ENCODE data around the gene TMEM229A. TPM values are rescaled to one million over a fixed set of nuclear protein-coding genes. Genes with fewer than 3 reads are reported as not detected.

The TMEM229A gene
- total and polyA plus RNA-seq, 2 of the 8 experiments (the other 6 are each of a cell fraction or from before 2014, with no cell fraction given): 0.33 to 0.54 TPM

GRCh38 chr7:123987445-123987844 lies 45.4 kb downstream of the TMEM229A start:
- no peak overlapping the region for H4K5ac ChIP-seq (ENCODE audit: insufficient read length, low read depth, low read length)
- H3K18ac ChIP-seq (ENCODE audit: extremely low read depth, low read length): no peak overlapping the region
- H3K4ac ChIP-seq (replicated peaks; ENCODE audit: insufficient read length, low read depth, low read length): no peak overlapping the region
- H2BK15ac ChIP-seq (ENCODE audit: low read length): no peak overlapping the region
- no peak overlapping the region for H3K27ac ChIP-seq (ENCODE audit: low read depth, low read length)
- no peak overlapping the region for H2AFZ ChIP-seq (ENCODE audit: low read length)
- FAIRE-seq (no peak), DNase-seq (ENCODE audit: low read depth in 1 of 2, low spot score in 2 of 2) (no peak)
- WGBS, 2 experiments (ENCODE audit: extremely low coverage in 1 of 2, insufficient coverage in 1 of 2, insufficient read length in 1 of 2, insufficient replicate concordance in 2 of 2, low coverage in 1 of 2, low lambda C conversion rate in 2 of 2, missing lambda C conversion rate in 1 of 2): 90% methylated on average over 2 of the region's 2 CpGs; no CpG with 5 or more reads in 1 of the 2 experiments
- no peak overlapping the region for H4K91ac ChIP-seq (replicated peaks; ENCODE audit: insufficient read length, low read length)
- no peak overlapping the region for H2AK5ac ChIP-seq (ENCODE audit: low read depth, low read length)
- no peak overlapping the region for H3K9ac ChIP-seq (replicated peaks in 1 of 4; ENCODE audit: extremely low read depth in 1 of 4, low read depth in 3 of 4, low read length in 3 of 4)
- no peaks in the 10 kb centered on the region for H4K20me1 ChIP-seq (replicated peaks in 1 of 2; ENCODE audit: control insufficient read depth in 1 of 2, insufficient read depth in 2 of 2, low read length in 2 of 2)
- H2BK120ac ChIP-seq (replicated peaks; ENCODE audit: low read depth, low read length): no peak overlapping the region
- H3K79me1 ChIP-seq (ENCODE audit: low read depth, low read length): no peaks in the 10 kb centered on the region
- H2BK20ac ChIP-seq (ENCODE audit: low read length): no peak overlapping the region
- H3K23ac ChIP-seq (ENCODE audit: insufficient read length): no peak overlapping the region
- POLR2A ChIA-PET (ENCODE audit: partially characterized antibody): no interaction called here
- no peaks in the 10 kb centered on the region for H3K27me3 ChIP-seq (replicated peaks in 1 of 4; ENCODE audit: control insufficient read depth in 3 of 4, extremely low read depth in 1 of 4, insufficient read depth in 3 of 4, low read length in 3 of 4)
- no peak overlapping the region for H2BK12ac ChIP-seq (ENCODE audit: low read depth, low read length)
- H3K14ac ChIP-seq (ENCODE audit: insufficient read length): no peak overlapping the region
- no peaks in the 10 kb centered on the region for H3K23me2 ChIP-seq (ENCODE audit: low read depth, low read length)
- no peak for TF ChIP-seq GABPA (IDR thresholded peaks at IDR 0.05; ENCODE audit: borderline replicate concordance, insufficient read depth, low read length)
- no peak for TF ChIP-seq CHD2 (IDR thresholded peaks at IDR 0.05; ENCODE audit: low read length)
- TF ChIP-seq TAF1 (IDR thresholded peaks at IDR 0.05; ENCODE audit: low read depth, low read length): no peak
- no peak overlapping the region for H2BK5ac ChIP-seq (ENCODE audit: low read depth, low read length)
- no peaks in the 10 kb centered on the region for H3K79me2 ChIP-seq (ENCODE audit: control insufficient read depth in 1 of 2, insufficient read depth in 2 of 2, low read length in 2 of 2)
- no peak overlapping the region for H3K4me2 ChIP-seq (ENCODE audit: insufficient read depth in 1 of 2, low read depth in 2 of 2, low read length in 2 of 2)
- H3K4me1 ChIP-seq (replicated peaks in 1 of 4; ENCODE audit: control insufficient read depth in 3 of 4, insufficient read depth in 4 of 4, low read length in 3 of 4): no peaks in the 10 kb centered on the region
- H3K56ac ChIP-seq (replicated peaks; ENCODE audit: insufficient read length, low read depth, low read length): no peak overlapping the region
- H3K9me3 ChIP-seq (ENCODE audit: insufficient read depth in 2 of 2, low read depth in 1 of 2, low read length in 1 of 2): peaks cover 0 to under 1% of the 10 kb centered on the region in 2 experiments; a peak in 1 of 4 replicates
- no peak overlapping the region for H3K4me3 ChIP-seq (ENCODE audit: extremely low read depth in 1 of 4, insufficient read depth in 2 of 4, low read depth in 3 of 4, low read length in 4 of 4)
- H4K8ac ChIP-seq (ENCODE audit: extremely low read depth, insufficient read depth, low read length): no peak overlapping the region
- CTCF ChIA-PET (ENCODE audit: partially characterized antibody): no interaction called here
- H3K36me3 ChIP-seq (ENCODE audit: control insufficient read depth in 2 of 4, insufficient read depth in 4 of 4, low read length in 3 of 4): no peaks in the 10 kb centered on the region

Other genes with a start within 250 kb of the TMEM229A start
- gene HYAL4, start 187.9 kb downstream of the TMEM229A start, total RNA-seq (2021; fragmentation: NEBNext Ultra II Directional; extraction: Animal tissue kit (Norgen Biotek cat#: 25700)): not detected in 2 replicates
- not detected in 2 replicates for gene HYAL4, start 187.9 kb downstream of the TMEM229A start, polyA plus RNA-seq (2011; rRNA removed)
- not detected in 2 replicates for gene SPAM1, start 107.8 kb downstream of the TMEM229A start, total RNA-seq (2021; fragmentation: NEBNext Ultra II Directional; extraction: Animal tissue kit (Norgen Biotek cat#: 25700))
- not detected in 2 replicates for gene SPAM1, start 107.8 kb downstream of the TMEM229A start, polyA plus RNA-seq (2011; rRNA removed)